D721Med (cell line): Measurements from ENCODE around the gene SLC39A8.

ENCODE experiments used
- DNase-seq: peaks from one replicate; pipeline ENCODE4 v3.0.0; 2011; ENCODE audit warnings: low spot score; ENCODE audit not compliant: insufficient read length
- FAIRE-seq: peaks from 2 replicates; lab custom pipeline; 2011; peaks lifted over from hg19 to GRCh38; lab: Jason Lieb, UNC
- TF ChIP-seq, protein P1 (sequence below): IDR thresholded peaks from 2 replicates; pipeline ENCODE4 v1.5.1; 2012; ENCODE audit warnings: mild to moderate bottlenecking, control low read depth; ENCODE audit not compliant: insufficient read depth; ENCODE audit errors: missing control alignments

Gene SLC39A8

DNA sequence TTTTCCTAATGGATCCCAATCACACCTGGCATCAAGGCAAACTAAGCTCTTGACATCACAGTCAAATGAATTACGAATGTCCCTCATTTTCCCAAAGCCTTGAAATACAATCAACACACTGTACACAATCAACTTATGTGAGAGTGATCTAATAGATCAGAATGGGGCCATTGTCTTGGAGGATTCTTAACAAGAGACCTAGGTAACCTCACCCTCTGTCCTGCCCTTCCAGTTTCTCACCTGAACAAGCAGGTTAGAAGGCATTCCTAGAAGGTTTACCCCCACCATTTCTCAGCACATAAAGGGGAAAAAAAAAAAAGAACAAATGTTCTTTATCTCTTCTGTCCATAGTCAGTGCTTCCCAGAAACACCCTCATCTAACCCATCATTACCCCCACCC, 6.3 kb downstream of the SLC39A8 start:
- FAIRE-seq: no peak
- TF ChIP-seq, protein P1, sequence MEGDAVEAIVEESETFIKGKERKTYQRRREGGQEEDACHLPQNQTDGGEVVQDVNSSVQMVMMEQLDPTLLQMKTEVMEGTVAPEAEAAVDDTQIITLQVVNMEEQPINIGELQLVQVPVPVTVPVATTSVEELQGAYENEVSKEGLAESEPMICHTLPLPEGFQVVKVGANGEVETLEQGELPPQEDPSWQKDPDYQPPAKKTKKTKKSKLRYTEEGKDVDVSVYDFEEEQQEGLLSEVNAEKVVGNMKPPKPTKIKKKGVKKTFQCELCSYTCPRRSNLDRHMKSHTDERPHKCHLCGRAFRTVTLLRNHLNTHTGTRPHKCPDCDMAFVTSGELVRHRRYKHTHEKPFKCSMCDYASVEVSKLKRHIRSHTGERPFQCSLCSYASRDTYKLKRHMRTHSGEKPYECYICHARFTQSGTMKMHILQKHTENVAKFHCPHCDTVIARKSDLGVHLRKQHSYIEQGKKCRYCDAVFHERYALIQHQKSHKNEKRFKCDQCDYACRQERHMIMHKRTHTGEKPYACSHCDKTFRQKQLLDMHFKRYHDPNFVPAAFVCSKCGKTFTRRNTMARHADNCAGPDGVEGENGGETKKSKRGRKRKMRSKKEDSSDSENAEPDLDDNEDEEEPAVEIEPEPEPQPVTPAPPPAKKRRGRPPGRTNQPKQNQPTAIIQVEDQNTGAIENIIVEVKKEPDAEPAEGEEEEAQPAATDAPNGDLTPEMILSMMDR: no peak
- DNase-seq: no peak

DNA sequence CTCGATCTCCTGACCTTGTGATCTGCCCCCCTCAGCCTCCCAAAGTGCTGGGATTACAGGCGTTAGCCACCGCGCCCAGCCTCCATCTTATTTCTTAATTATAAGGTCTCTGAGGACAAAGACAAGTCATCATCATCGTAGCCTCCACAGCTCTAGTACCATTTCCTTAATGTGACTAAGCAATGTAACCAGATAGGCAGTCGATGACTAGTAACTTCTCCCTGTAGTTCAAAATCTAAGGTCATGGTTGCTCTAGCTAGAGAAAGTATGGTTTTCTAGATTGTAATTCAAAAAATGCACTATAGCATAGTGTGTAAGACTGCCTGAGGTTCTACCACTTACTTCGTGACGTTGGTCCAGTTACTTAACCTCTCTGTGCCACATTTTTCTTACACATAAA, 6.9 kb downstream of the SLC39A8 start:
- FAIRE-seq: no peak
- TF ChIP-seq, protein P1: no peak
- no peak for DNase-seq

DNA sequence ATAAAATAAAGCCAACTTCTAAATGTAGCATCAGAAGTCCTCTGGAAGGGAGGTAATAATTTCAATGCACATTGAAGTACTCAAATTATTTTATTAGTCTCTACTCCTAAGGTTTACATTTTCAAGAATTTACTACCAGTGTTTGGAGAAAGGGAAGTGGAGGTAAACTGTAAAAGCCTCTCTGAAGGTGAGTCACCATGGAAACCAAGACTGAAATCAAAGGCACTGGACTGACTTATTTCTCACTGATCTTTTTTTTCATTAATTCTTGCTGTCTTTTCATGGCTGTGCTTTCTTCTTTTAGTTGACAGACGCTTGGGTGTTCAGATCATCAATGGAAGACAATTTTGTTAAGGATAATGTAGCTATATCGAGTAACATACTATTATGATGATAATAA, 9.7 kb downstream of the SLC39A8 start:
- TF ChIP-seq, protein P1: no peak
- DNase-seq (no peak), FAIRE-seq (no peak)

DNA sequence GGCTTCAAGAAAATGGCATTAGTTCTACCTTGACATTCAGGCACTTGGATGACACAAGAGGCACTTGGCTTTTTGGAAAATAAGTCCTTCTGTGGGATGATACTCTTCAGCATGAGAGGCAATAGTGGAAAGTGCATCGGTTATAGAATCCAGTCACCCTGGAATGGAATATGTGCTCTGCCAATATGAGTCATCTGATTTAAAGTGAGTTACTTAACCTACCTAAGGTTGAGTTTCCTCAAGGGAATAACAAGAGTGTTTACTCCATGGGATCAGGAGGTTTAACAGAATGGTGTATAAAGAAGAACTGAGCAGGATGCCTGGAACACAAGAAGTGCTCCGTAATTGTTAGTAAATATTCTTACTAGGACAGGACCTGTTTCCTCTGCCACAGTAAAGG, 10.7 kb downstream of the SLC39A8 start:
- DNase-seq (no peak), FAIRE-seq (no peak)
- TF ChIP-seq, protein P1: no peak

- DNase-seq: no peak
- no peak for FAIRE-seq
- TF ChIP-seq, protein P1: no peak
Measured at GRCh38 chr4:102333787-102334186, 11.5 kb downstream of the SLC39A8 start.

- FAIRE-seq (no peak), DNase-seq (no peak)
- TF ChIP-seq, protein P1: no peak
Measured at GRCh38 chr4:102328045-102328444, 17.2 kb downstream of the SLC39A8 start.

GRCh38 chr4:102326951-102327350, 18.3 kb downstream of the SLC39A8 start:
- FAIRE-seq: no peak
- TF ChIP-seq, protein P1: no peak
- DNase-seq: no peak
